Osteocyte (in vitro differentiated cells): ENCODE data around the gene ANKRD55. TPM values are rescaled to one million over a fixed set of nuclear protein-coding genes. Genes with fewer than 3 reads are reported as not detected.
"Not testable (repeated sequence)": the region's sequence is repeated elsewhere in the genome, so short reads cannot be mapped to it uniquely, and the experiment has no call there.

Source experiments
- DNase-seq: peaks from one replicate; pipeline ENCODE4 v3.0.0; 2021; ENCODE audit warnings: mixed read lengths; ENCODE audit not compliant: unreplicated experiment; ENCODE audit errors: extremely low spot score
- H3K27ac Mint-ChIP-seq: one replicate; pipeline ENCODE4 v1.8.0; 2021; ENCODE audit warnings: mild to moderate bottlenecking, mixed read lengths; ENCODE audit not compliant: unreplicated experiment
- H3K27me3 Mint-ChIP-seq: one replicate; pipeline ENCODE4 v1.8.0; 2021; ENCODE audit warnings: mixed read lengths; ENCODE audit not compliant: unreplicated experiment
- H3K36me3 Mint-ChIP-seq: one replicate; pipeline ENCODE4 v1.8.0; 2021; ENCODE audit warnings: mixed read lengths; ENCODE audit not compliant: unreplicated experiment
- H3K4me1 Mint-ChIP-seq: one replicate; pipeline ENCODE4 v1.8.0; 2021; ENCODE audit warnings: mixed read lengths; ENCODE audit not compliant: unreplicated experiment
- H3K4me3 Mint-ChIP-seq: one replicate; pipeline ENCODE4 v1.8.0; 2021; ENCODE audit warnings: mild to moderate bottlenecking, moderate library complexity, mixed read lengths; ENCODE audit not compliant: unreplicated experiment
- H3K9me3 Mint-ChIP-seq: one replicate; pipeline ENCODE4 v1.8.0; 2021; ENCODE audit warnings: mixed read lengths; ENCODE audit not compliant: unreplicated experiment
- CTCF ChIP-seq: fragments of 200-600 bp; sonication (generic); IDR thresholded peaks from 2 replicates; pipeline ENCODE4 v1.5.0; 2021; ENCODE audit warnings: antibody characterized with exemption, mild to moderate bottlenecking, moderate library complexity
- total RNA-seq: library from RNA; stranded (reverse); gene quantifications from 2 replicates; pipeline ENCODE4 v1.2.1, GENCODE V29; 2021

Gene ANKRD55
- total RNA-seq, 1 donor from 2014 or later, result not detected

- Mint-ChIP-seq H3K9me3 (no peaks in the 10 kb centered on the region), H3K4me3 (no peak overlapping the region), H3K27ac (no peak overlapping the region), H3K36me3 (no peaks in the 10 kb centered on the region), H3K27me3 (no peaks in the 10 kb centered on the region), H3K4me1 (peaks cover 1% of the 10 kb centered on the region)
- DNase-seq, result no peak
- TF ChIP-seq CTCF, result no peak
Measured at GRCh38 chr5:56262279-56262678, 29.1 kb upstream of the ANKRD55 start.

GRCh38 chr5:56259002-56259511 is 25.9 kb upstream of the ANKRD55 start:
- no peak overlapping the region for H3K27ac Mint-ChIP-seq
- no peak for TF ChIP-seq CTCF
- no peak for DNase-seq
- H3K36me3 Mint-ChIP-seq, result no peaks in the 10 kb centered on the region
- H3K27me3 Mint-ChIP-seq, result no peaks in the 10 kb centered on the region
- peaks cover 7% of the 10 kb centered on the region for H3K4me1 Mint-ChIP-seq
- H3K4me3 Mint-ChIP-seq, result no peak overlapping the region
- H3K9me3 Mint-ChIP-seq, result no peaks in the 10 kb centered on the region

- H3K27me3 Mint-ChIP-seq, DNase-seq, H3K27ac Mint-ChIP-seq, H3K9me3 Mint-ChIP-seq, H3K36me3 Mint-ChIP-seq, H3K4me3 Mint-ChIP-seq: not testable (repeated sequence)
- peaks cover 11% of the 10 kb centered on the region for H3K4me1 Mint-ChIP-seq
Measured at GRCh38 chr5:56257763-56258529, 24.8 kb upstream of the ANKRD55 start.

- H3K4me3 Mint-ChIP-seq, result no peak overlapping the region
- no peaks in the 10 kb centered on the region for H3K27me3 Mint-ChIP-seq
- no peaks in the 10 kb centered on the region for H3K9me3 Mint-ChIP-seq
- no peaks in the 10 kb centered on the region for H3K36me3 Mint-ChIP-seq
- H3K4me1 Mint-ChIP-seq, result peaks cover 20% of the 10 kb centered on the region
- H3K27ac Mint-ChIP-seq, result no peak overlapping the region
- no peak for TF ChIP-seq CTCF
- no peak for DNase-seq
Measured at GRCh38 chr5:56257010-56257409, 23.9 kb upstream of the ANKRD55 start.

GRCh38 chr5:56255502-56255901 is 22.4 kb upstream of the ANKRD55 start:
- no peak overlapping the region for H3K4me3 Mint-ChIP-seq
- no peak for DNase-seq
- H3K27me3 Mint-ChIP-seq, result no peaks in the 10 kb centered on the region
- no peaks in the 10 kb centered on the region for H3K36me3 Mint-ChIP-seq
- TF ChIP-seq CTCF, result no peak
- H3K9me3 Mint-ChIP-seq, result no peaks in the 10 kb centered on the region
- H3K4me1 Mint-ChIP-seq, result peaks cover 28% of the 10 kb centered on the region
- H3K27ac Mint-ChIP-seq, result no peak overlapping the region
